ENCODE data around the gene AMBP. TPM values are rescaled to one million over a fixed set of nuclear protein-coding genes. Genes with fewer than 3 reads are reported as not detected.

AMBP gene
- total and polyA plus RNA-seq, 4 donors: 0.23 to 1.7 TPM; not detected in 2

GRCh38 chr9:114112778-114113584 lies 34.9 kb upstream of the AMBP start:
- H3K9me3 ChIP-seq (ENCODE audit: control insufficient read depth, insufficient read depth, low read length): no peaks in the 10 kb centered on the region
- H3K4me1 ChIP-seq (ENCODE audit: control insufficient read depth, insufficient read depth, low read length): peaks cover 31% of the 10 kb centered on the region
- peak in 2 of 6 donors; percentile 56 to 68 for DNase-seq (ENCODE audit: low read depth in 4 of 6, low spot score in 6 of 6)
- no peak overlapping the region for H3K4me3 ChIP-seq (ENCODE audit: low read depth, low read length)
- H3K27me3 ChIP-seq (ENCODE audit: control insufficient read depth, insufficient read depth, low read length): peaks cover 9% of the 10 kb centered on the region
- H3K36me3 ChIP-seq (ENCODE audit: control insufficient read depth, insufficient read depth, low read length): no peaks in the 10 kb centered on the region
- 37% methylated on average over 10 of the region's 10 CpGs for WGBS (ENCODE audit: insufficient coverage)
- no peak overlapping the region for H3K27ac ChIP-seq (ENCODE audit: low read depth, low read length)

- Histone ChIP-seq H3K27ac (ENCODE audit: low read depth, low read length) (no peak overlapping the region), H3K4me1 (ENCODE audit: control insufficient read depth, insufficient read depth, low read length) (peaks cover 31% of the 10 kb centered on the region), H3K27me3 (ENCODE audit: control insufficient read depth, insufficient read depth, low read length) (peaks cover 9% of the 10 kb centered on the region), H3K36me3 (ENCODE audit: control insufficient read depth, insufficient read depth, low read length) (no peaks in the 10 kb centered on the region), H3K9me3 (ENCODE audit: control insufficient read depth, insufficient read depth, low read length) (no peaks in the 10 kb centered on the region), H3K4me3 (ENCODE audit: low read depth, low read length) (no peak overlapping the region)
- 88% methylated on average over 1 of the region's 1 CpG for WGBS (ENCODE audit: insufficient coverage)
- DNase-seq (ENCODE audit: low read depth in 4 of 6, low spot score in 6 of 6): no peak
Observed at GRCh38 chr9:114112325-114112724, 34.2 kb upstream of the AMBP start.

- DNase-seq (ENCODE audit: low read depth in 4 of 6, low spot score in 6 of 6): no peak
- no peak overlapping the region for H3K4me3 ChIP-seq (ENCODE audit: low read depth, low read length)
- no peaks in the 10 kb centered on the region for H3K9me3 ChIP-seq (ENCODE audit: control insufficient read depth, insufficient read depth, low read length)
- no CpG with 5 or more reads among the region's 2 CpGs for WGBS (ENCODE audit: insufficient coverage)
- peaks cover 22% of the 10 kb centered on the region for H3K4me1 ChIP-seq (ENCODE audit: control insufficient read depth, insufficient read depth, low read length)
- no peaks in the 10 kb centered on the region for H3K36me3 ChIP-seq (ENCODE audit: control insufficient read depth, insufficient read depth, low read length)
- H3K27ac ChIP-seq (ENCODE audit: low read depth, low read length): no peak overlapping the region
- H3K27me3 ChIP-seq (ENCODE audit: control insufficient read depth, insufficient read depth, low read length): peaks cover 7% of the 10 kb centered on the region
Observed at GRCh38 chr9:114110180-114110579, 32.1 kb upstream of the AMBP start.

- Histone ChIP-seq H3K36me3 (ENCODE audit: control insufficient read depth, insufficient read depth, low read length) (no peaks in the 10 kb centered on the region), H3K4me1 (ENCODE audit: control insufficient read depth, insufficient read depth, low read length) (peaks cover 22% of the 10 kb centered on the region), H3K27ac (ENCODE audit: low read depth, low read length) (no peak overlapping the region), H3K4me3 (ENCODE audit: low read depth, low read length) (no peak overlapping the region), H3K9me3 (ENCODE audit: control insufficient read depth, insufficient read depth, low read length) (no peaks in the 10 kb centered on the region), H3K27me3 (ENCODE audit: control insufficient read depth, insufficient read depth, low read length) (peaks cover 7% of the 10 kb centered on the region)
- no peak for DNase-seq (ENCODE audit: low read depth in 4 of 6, low spot score in 6 of 6)
- WGBS (ENCODE audit: insufficient coverage): 91% methylated on average over 1 of the region's 6 CpGs
Observed at GRCh38 chr9:114109124-114109523, 31.0 kb upstream of the AMBP start.

- WGBS (ENCODE audit: insufficient coverage): 40% methylated on average over 25 of the region's 28 CpGs
- DNase-seq (ENCODE audit: low read depth in 4 of 6, low spot score in 6 of 6): peak; percentile 50 to 92 (median 70)
- H3K4me3 ChIP-seq (ENCODE audit: low read depth, low read length): no peak overlapping the region
- H3K27ac ChIP-seq (ENCODE audit: low read depth, low read length): no peak overlapping the region
- no peaks in the 10 kb centered on the region for H3K36me3 ChIP-seq (ENCODE audit: control insufficient read depth, insufficient read depth, low read length)
- peaks cover 18% of the 10 kb centered on the region for H3K4me1 ChIP-seq (ENCODE audit: control insufficient read depth, insufficient read depth, low read length)
- no peaks in the 10 kb centered on the region for H3K9me3 ChIP-seq (ENCODE audit: control insufficient read depth, insufficient read depth, low read length)
- H3K27me3 ChIP-seq (ENCODE audit: control insufficient read depth, insufficient read depth, low read length): peaks cover 6% of the 10 kb centered on the region
Observed at GRCh38 chr9:114108016-114108833, 30.1 kb upstream of the AMBP start.

- H3K27me3 ChIP-seq (ENCODE audit: control insufficient read depth, insufficient read depth, low read length): no peaks in the 10 kb centered on the region
- H3K36me3 ChIP-seq (ENCODE audit: control insufficient read depth, insufficient read depth, low read length): no peaks in the 10 kb centered on the region
- peaks cover 15% of the 10 kb centered on the region for H3K4me1 ChIP-seq (ENCODE audit: control insufficient read depth, insufficient read depth, low read length)
- H3K27ac ChIP-seq (ENCODE audit: low read depth, low read length): no peak overlapping the region
- WGBS (ENCODE audit: insufficient coverage): 53% methylated on average over 7 of the region's 13 CpGs
- no peaks in the 10 kb centered on the region for H3K9me3 ChIP-seq (ENCODE audit: control insufficient read depth, insufficient read depth, low read length)
- DNase-seq (ENCODE audit: low read depth in 4 of 6, low spot score in 6 of 6): no peak
- H3K4me3 ChIP-seq (ENCODE audit: low read depth, low read length): no peak overlapping the region
Observed at GRCh38 chr9:114107286-114108001, 29.3 kb upstream of the AMBP start.

- peak in 1 of 6 donors; percentile 28 for DNase-seq (ENCODE audit: low read depth in 4 of 6, low spot score in 6 of 6)
Observed at GRCh38 chr9:114105236-114105635, 27.1 kb upstream of the AMBP start.

GRCh38 chr9:114102484-114102883 lies 24.4 kb upstream of the AMBP start:
- no peak overlapping the region for H3K27ac ChIP-seq (ENCODE audit: low read depth, low read length)
- no peaks in the 10 kb centered on the region for H3K36me3 ChIP-seq (ENCODE audit: control insufficient read depth, insufficient read depth, low read length)
- no peak overlapping the region for H3K4me3 ChIP-seq (ENCODE audit: low read depth, low read length)
- no peak for DNase-seq (ENCODE audit: low read depth in 4 of 6, low spot score in 6 of 6)
- H3K4me1 ChIP-seq (ENCODE audit: control insufficient read depth, insufficient read depth, low read length): peaks cover 18% of the 10 kb centered on the region
- no peaks in the 10 kb centered on the region for H3K9me3 ChIP-seq (ENCODE audit: control insufficient read depth, insufficient read depth, low read length)
- H3K27me3 ChIP-seq (ENCODE audit: control insufficient read depth, insufficient read depth, low read length): peaks cover 10% of the 10 kb centered on the region

More at GRCh38 chr9:114105236-114105635, 27.1 kb upstream of the AMBP start:
- H3K9me3 ChIP-seq (ENCODE audit: control insufficient read depth, insufficient read depth, low read length): no peaks in the 10 kb centered on the region
- H3K4me1 ChIP-seq (ENCODE audit: control insufficient read depth, insufficient read depth, low read length): peaks cover 15% of the 10 kb centered on the region
- H3K4me3 ChIP-seq (ENCODE audit: low read depth, low read length): no peak overlapping the region
- no CpG with 5 or more reads among the region's 5 CpGs for WGBS (ENCODE audit: insufficient coverage)
- H3K27ac ChIP-seq (ENCODE audit: low read depth, low read length): no peak overlapping the region
- H3K27me3 ChIP-seq (ENCODE audit: control insufficient read depth, insufficient read depth, low read length): no peaks in the 10 kb centered on the region
- no peaks in the 10 kb centered on the region for H3K36me3 ChIP-seq (ENCODE audit: control insufficient read depth, insufficient read depth, low read length)

- no peak for DNase-seq (ENCODE audit: low read depth in 4 of 6, low spot score in 6 of 6)
- WGBS (ENCODE audit: insufficient coverage): no CpG with 5 or more reads among the region's 1 CpG
- Histone ChIP-seq H3K27me3 (ENCODE audit: control insufficient read depth, insufficient read depth, low read length) (peaks cover 17% of the 10 kb centered on the region), H3K27ac (ENCODE audit: low read depth, low read length) (no peak overlapping the region), H3K4me1 (ENCODE audit: control insufficient read depth, insufficient read depth, low read length) (peaks cover 23% of the 10 kb centered on the region), H3K4me3 (ENCODE audit: low read depth, low read length) (no peak overlapping the region), H3K9me3 (ENCODE audit: control insufficient read depth, insufficient read depth, low read length) (no peaks in the 10 kb centered on the region), H3K36me3 (ENCODE audit: control insufficient read depth, insufficient read depth, low read length) (no peaks in the 10 kb centered on the region)
Observed at GRCh38 chr9:114100536-114100935, 22.4 kb upstream of the AMBP start.
